SK-N-SH treated with all-trans-retinoic acid at 6 μM for 48 hours (cell line): Measurements from ENCODE around the gene AUTS2.

ENCODE experiments used
- BACH2 ChIP-seq: fragments of 250-450 bp; sonication (Bioruptor Pico); IDR thresholded peaks from 2 replicates; pipeline ENCODE4 v1.9.0; 2021; ENCODE audit warnings: mild to moderate bottlenecking, borderline replicate concordance
- RARB ChIP-seq: fragments of 250-450 bp; sonication (Bioruptor Pico); IDR thresholded peaks from 2 replicates; pipeline ENCODE4 v1.8.0; 2021; ENCODE audit warnings: mild to moderate bottlenecking, moderate library complexity
- ZC3H10 ChIP-seq: fragments of 250-450 bp; sonication (Bioruptor Pico); IDR thresholded peaks from 2 replicates; pipeline ENCODE4 v1.5.1; 2021; ENCODE audit warnings: mild to moderate bottlenecking, moderate library complexity
- TF ChIP-seq, protein P1 (sequence below): fragments of 250-450 bp; sonication (Bioruptor Pico); IDR thresholded peaks from 2 replicates; pipeline ENCODE4 v1.8.0; 2020; ENCODE audit warnings: mild to moderate bottlenecking, moderate library complexity, borderline replicate concordance
- TF ChIP-seq, protein P2 (sequence below): fragments of 250-450 bp; sonication (Bioruptor Pico); IDR thresholded peaks from 2 replicates; pipeline ENCODE4 v1.5.1; 2021; ENCODE audit warnings: mild to moderate bottlenecking, moderate library complexity
- TF ChIP-seq, protein P3 (sequence below): fragments of 250-450 bp; sonication (Bioruptor Pico); IDR thresholded peaks from 2 replicates; pipeline ENCODE4 v1.5.0; 2020; ENCODE audit warnings: mild to moderate bottlenecking, moderate library complexity

- TF ChIP-seq, protein P1, sequence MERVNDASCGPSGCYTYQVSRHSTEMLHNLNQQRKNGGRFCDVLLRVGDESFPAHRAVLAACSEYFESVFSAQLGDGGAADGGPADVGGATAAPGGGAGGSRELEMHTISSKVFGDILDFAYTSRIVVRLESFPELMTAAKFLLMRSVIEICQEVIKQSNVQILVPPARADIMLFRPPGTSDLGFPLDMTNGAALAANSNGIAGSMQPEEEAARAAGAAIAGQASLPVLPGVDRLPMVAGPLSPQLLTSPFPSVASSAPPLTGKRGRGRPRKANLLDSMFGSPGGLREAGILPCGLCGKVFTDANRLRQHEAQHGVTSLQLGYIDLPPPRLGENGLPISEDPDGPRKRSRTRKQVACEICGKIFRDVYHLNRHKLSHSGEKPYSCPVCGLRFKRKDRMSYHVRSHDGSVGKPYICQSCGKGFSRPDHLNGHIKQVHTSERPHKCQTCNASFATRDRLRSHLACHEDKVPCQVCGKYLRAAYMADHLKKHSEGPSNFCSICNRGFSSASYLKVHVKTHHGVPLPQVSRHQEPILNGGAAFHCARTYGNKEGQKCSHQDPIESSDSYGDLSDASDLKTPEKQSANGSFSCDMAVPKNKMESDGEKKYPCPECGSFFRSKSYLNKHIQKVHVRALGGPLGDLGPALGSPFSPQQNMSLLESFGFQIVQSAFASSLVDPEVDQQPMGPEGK = no peak
- TF ChIP-seq BACH2 (CRISPR knock-in tag) (no peak), ZC3H10 (no peak), RARB (no peak)
- TF ChIP-seq, protein P2, sequence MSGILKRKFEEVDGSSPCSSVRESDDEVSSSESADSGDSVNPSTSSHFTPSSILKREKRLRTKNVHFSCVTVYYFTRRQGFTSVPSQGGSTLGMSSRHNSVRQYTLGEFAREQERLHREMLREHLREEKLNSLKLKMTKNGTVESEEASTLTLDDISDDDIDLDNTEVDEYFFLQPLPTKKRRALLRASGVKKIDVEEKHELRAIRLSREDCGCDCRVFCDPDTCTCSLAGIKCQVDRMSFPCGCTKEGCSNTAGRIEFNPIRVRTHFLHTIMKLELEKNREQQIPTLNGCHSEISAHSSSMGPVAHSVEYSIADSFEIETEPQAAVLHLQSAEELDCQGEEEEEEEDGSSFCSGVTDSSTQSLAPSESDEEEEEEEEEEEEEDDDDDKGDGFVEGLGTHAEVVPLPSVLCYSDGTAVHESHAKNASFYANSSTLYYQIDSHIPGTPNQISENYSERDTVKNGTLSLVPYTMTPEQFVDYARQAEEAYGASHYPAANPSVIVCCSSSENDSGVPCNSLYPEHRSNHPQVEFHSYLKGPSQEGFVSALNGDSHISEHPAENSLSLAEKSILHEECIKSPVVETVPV (CRISPR knock-in tag) = no peak
- TF ChIP-seq, protein P3, sequence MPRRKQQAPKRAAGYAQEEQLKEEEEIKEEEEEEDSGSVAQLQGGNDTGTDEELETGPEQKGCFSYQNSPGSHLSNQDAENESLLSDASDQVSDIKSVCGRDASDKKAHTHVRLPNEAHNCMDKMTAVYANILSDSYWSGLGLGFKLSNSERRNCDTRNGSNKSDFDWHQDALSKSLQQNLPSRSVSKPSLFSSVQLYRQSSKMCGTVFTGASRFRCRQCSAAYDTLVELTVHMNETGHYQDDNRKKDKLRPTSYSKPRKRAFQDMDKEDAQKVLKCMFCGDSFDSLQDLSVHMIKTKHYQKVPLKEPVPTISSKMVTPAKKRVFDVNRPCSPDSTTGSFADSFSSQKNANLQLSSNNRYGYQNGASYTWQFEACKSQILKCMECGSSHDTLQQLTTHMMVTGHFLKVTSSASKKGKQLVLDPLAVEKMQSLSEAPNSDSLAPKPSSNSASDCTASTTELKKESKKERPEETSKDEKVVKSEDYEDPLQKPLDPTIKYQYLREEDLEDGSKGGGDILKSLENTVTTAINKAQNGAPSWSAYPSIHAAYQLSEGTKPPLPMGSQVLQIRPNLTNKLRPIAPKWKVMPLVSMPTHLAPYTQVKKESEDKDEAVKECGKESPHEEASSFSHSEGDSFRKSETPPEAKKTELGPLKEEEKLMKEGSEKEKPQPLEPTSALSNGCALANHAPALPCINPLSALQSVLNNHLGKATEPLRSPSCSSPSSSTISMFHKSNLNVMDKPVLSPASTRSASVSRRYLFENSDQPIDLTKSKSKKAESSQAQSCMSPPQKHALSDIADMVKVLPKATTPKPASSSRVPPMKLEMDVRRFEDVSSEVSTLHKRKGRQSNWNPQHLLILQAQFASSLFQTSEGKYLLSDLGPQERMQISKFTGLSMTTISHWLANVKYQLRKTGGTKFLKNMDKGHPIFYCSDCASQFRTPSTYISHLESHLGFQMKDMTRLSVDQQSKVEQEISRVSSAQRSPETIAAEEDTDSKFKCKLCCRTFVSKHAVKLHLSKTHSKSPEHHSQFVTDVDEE (CRISPR knock-in tag) = no peak
Observed at GRCh38 chr7:70765651-70766050, 1167.4 kb downstream of the AUTS2 start.
